Liver (tissue), 9 donors: Measurements from ENCODE around the gene CUX1. TPM values are rescaled to one million over a fixed set of nuclear protein-coding genes. Genes with fewer than 3 reads are reported as not detected.

Experiments used
- DNase-seq: peaks from one replicate; pipeline ENCODE4 v3.0.0-alpha.2; 2017; ENCODE audit warnings: low spot score
- H3K27ac ChIP-seq, 2 donors: one replicate each; pipeline ENCODE4 v1.7.0; 2013; ENCODE audit warnings: inconsistent platforms in 2 of 2, low read length in 2 of 2, control low read depth in 1 of 2, low read depth in 1 of 2, mild to moderate bottlenecking in 1 of 2
- H3K27me3 ChIP-seq, 4 donors: one replicate each; pipeline versions ENCODE4 v1.6.1 to v1.7.0; 2013; ENCODE audit warnings: low read length in 3 of 4, inconsistent platforms in 1 of 4, mild to moderate bottlenecking in 1 of 4, moderate library complexity in 1 of 4; ENCODE audit not compliant: control insufficient read depth in 4 of 4, insufficient read depth in 4 of 4
- H3K36me3 ChIP-seq, 4 donors: one replicate each; pipeline versions ENCODE4 v1.6.1 to v1.7.0; 2013; ENCODE audit warnings: low read length in 3 of 4, mild to moderate bottlenecking in 3 of 4, low read depth in 1 of 4, moderate library complexity in 1 of 4; ENCODE audit not compliant: control insufficient read depth in 4 of 4, insufficient read depth in 3 of 4
- H3K4me1 ChIP-seq, 4 donors: one replicate each; pipeline versions ENCODE4 v1.6.1 to v1.7.0; 2013; ENCODE audit warnings: low read length in 3 of 4, mild to moderate bottlenecking in 3 of 4, moderate library complexity in 1 of 4; ENCODE audit not compliant: control insufficient read depth in 4 of 4, insufficient read depth in 4 of 4
- H3K4me3 ChIP-seq, 3 donors: one replicate each; pipeline versions ENCODE4 v1.6.1 to v1.7.0; 2013; ENCODE audit warnings: low read length in 3 of 3, control low read depth in 1 of 3, low read depth in 1 of 3, mild to moderate bottlenecking in 1 of 3
- H3K9ac ChIP-seq, 2 donors: one replicate each; pipeline ENCODE4 v1.7.0; 2013; ENCODE audit warnings: low read length in 2 of 2, mild to moderate bottlenecking in 2 of 2, moderate library complexity in 2 of 2, control low read depth in 1 of 2, low read depth in 1 of 2
- H3K9me3 ChIP-seq, 4 donors: one replicate each; pipeline versions ENCODE4 v1.6.1 to v1.7.0; 2013; ENCODE audit warnings: low read length in 3 of 4; ENCODE audit not compliant: control insufficient read depth in 4 of 4
- FOXA1 ChIP-seq: IDR thresholded peaks from 2 replicates; pipeline ENCODE4 v1.6.1; 2016; ENCODE audit warnings: antibody characterized with exemption
- HNF4A ChIP-seq, 2 donors: conservative IDR thresholded peaks; 2 replicates each; pipeline ENCODE4 v1.6.1; 2016; ENCODE audit warnings: antibody characterized with exemption in 2 of 2, mild to moderate bottlenecking in 2 of 2
- HNF4G ChIP-seq: IDR thresholded peaks from 2 replicates; pipeline ENCODE4 v1.6.1; 2016; ENCODE audit warnings: antibody characterized with exemption
- RXRA ChIP-seq, 2 donors: IDR thresholded peaks; 2 replicates each; pipeline ENCODE4 v1.6.1; 2017 to 2018; ENCODE audit warnings: antibody characterized with exemption in 2 of 2, mild to moderate bottlenecking in 1 of 2
- SP1 ChIP-seq: IDR thresholded peaks from 2 replicates; pipeline ENCODE4 v1.6.1; 2018; ENCODE audit warnings: antibody characterized with exemption, mild to moderate bottlenecking
- TAF1 ChIP-seq: conservative IDR thresholded peaks from 2 replicates; pipeline ENCODE4 v1.6.1; 2016; ENCODE audit warnings: antibody characterized with exemption, mild to moderate bottlenecking
- YY1 ChIP-seq: IDR thresholded peaks from 2 replicates; pipeline ENCODE4 v1.6.1; 2016; ENCODE audit warnings: antibody characterized with exemption, mild to moderate bottlenecking
- WGBS: extraction: QIAGEN DNeasy Blood & Tissue Kit; methylation state at CpG from one replicate; pipeline ENCODE4 v1.1.7; 2013; 5-methylcytosine and 5-hydroxymethylcytosine counted together
- polyA plus RNA-seq, 2 donors: library from polyadenylated mRNA; stranded (reverse) in 1 of 2; unstranded in 1 of 2; fragments of 200-250 nt in 1 of 2; fragments of >200 nt in 1 of 2; fragmentation: Nextera tagmentation in 1 of 2; extraction: Ambion mirVana in 1 of 2; gene quantifications; one replicate each; pipeline versions ENCODE4 v1.2.1 to v1.2.3, GENCODE V29; 2013 to 2015
- total RNA-seq, 2 donors: library from RNA; depleted of rRNA; stranded (reverse); fragments of >200 nt; gene quantifications; one replicate each; pipeline ENCODE4 v1.2.3, GENCODE V29; 2014
- TF ChIP-seq, protein P1 (sequence below): IDR thresholded peaks from 2 replicates; pipeline ENCODE4 v1.6.1; 2016; ENCODE audit warnings: antibody characterized with exemption, mild to moderate bottlenecking
- TF ChIP-seq, protein P2 (sequence below): IDR thresholded peaks from 2 replicates; pipeline ENCODE4 v1.6.1; 2016; ENCODE audit warnings: antibody characterized with exemption
- TF ChIP-seq, protein P3 (sequence below): IDR thresholded peaks from 2 replicates; pipeline ENCODE4 v1.6.1; 2016; ENCODE audit warnings: antibody characterized with exemption
- TF ChIP-seq, protein P4 (sequence below): IDR thresholded peaks from 2 replicates; pipeline ENCODE4 v1.6.1; 2016; ENCODE audit warnings: antibody characterized with exemption
- donor health status: healthy.
- donor health status: healthy.
- donor health status: healthy.
- donor health status: healthy.
- donor health status: healthy.

Gene CUX1
- total and polyA plus RNA-seq, 4 donors = 18.6 to 40.6 (median 21.4) TPM

DNA sequence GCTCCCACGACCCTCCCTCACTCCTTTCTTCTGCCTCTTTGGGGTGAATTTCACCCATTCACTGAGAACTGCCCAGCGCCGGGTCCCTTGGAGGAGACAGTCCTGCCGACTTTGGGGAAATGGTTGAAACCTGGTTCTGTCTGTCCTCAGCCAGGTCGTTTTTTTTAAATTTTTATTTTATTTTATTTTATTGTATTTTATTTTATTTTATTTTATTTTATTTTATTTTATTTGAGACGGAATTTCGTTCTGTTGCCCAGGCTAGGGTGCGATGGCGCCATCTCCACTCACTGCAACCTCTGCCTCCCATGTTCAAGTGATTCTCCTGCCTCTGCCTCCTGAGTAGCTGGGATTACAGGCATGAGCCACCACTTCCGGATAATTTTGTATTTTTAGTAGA is 363.3 kb downstream of the CUX1 start:
- no peaks in the 10 kb centered on the region for H3K9me3 ChIP-seq
- H3K4me3 ChIP-seq = no peak overlapping the region
- 94% methylated on average over 10 of the region's 10 CpGs for WGBS
- H3K27me3 ChIP-seq = no peaks in the 10 kb centered on the region
- no peak overlapping the region for H3K27ac ChIP-seq
- TF ChIP-seq, protein P1, sequence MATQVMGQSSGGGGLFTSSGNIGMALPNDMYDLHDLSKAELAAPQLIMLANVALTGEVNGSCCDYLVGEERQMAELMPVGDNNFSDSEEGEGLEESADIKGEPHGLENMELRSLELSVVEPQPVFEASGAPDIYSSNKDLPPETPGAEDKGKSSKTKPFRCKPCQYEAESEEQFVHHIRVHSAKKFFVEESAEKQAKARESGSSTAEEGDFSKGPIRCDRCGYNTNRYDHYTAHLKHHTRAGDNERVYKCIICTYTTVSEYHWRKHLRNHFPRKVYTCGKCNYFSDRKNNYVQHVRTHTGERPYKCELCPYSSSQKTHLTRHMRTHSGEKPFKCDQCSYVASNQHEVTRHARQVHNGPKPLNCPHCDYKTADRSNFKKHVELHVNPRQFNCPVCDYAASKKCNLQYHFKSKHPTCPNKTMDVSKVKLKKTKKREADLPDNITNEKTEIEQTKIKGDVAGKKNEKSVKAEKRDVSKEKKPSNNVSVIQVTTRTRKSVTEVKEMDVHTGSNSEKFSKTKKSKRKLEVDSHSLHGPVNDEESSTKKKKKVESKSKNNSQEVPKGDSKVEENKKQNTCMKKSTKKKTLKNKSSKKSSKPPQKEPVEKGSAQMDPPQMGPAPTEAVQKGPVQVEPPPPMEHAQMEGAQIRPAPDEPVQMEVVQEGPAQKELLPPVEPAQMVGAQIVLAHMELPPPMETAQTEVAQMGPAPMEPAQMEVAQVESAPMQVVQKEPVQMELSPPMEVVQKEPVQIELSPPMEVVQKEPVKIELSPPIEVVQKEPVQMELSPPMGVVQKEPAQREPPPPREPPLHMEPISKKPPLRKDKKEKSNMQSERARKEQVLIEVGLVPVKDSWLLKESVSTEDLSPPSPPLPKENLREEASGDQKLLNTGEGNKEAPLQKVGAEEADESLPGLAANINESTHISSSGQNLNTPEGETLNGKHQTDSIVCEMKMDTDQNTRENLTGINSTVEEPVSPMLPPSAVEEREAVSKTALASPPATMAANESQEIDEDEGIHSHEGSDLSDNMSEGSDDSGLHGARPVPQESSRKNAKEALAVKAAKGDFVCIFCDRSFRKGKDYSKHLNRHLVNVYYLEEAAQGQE = no peak
- no peaks in the 10 kb centered on the region for H3K4me1 ChIP-seq
- DNase-seq = no peak
- peaks cover 7 to 29% (median 9%) of the 10 kb centered on the region in 4 donors for H3K36me3 ChIP-seq
- no peak overlapping the region for H3K9ac ChIP-seq

DNA sequence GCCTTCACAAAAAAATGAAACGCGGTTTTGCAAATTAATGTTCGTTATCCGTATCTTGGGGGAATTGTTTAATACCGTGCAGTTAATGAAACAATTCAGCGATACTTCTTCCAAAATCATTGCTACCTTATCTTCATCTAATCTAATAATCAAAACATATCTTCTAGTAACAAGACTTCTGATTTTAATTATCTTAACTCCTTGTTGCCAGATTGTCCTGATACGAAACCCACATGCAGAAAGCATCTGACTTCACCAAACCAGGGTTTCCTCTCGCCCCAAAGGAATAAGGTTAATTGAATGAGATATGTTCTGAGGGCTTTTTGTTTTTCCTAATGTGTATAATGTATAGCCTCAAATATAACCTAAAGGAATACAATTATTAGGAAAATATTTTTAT is 364.1 kb downstream of the CUX1 start:
- no peak overlapping the region for H3K27ac ChIP-seq
- WGBS = 97% methylated on average over 8 of the region's 8 CpGs
- no peak for DNase-seq
- no peak overlapping the region for H3K9ac ChIP-seq
- peaks cover 7 to 30% (median 12%) of the 10 kb centered on the region in 4 donors for H3K36me3 ChIP-seq
- H3K27me3 ChIP-seq = no peaks in the 10 kb centered on the region
- TF ChIP-seq SP1 (no peak), YY1 (no peak), HNF4A (conservative IDR thresholded peaks at IDR 0.05) (no peak), TAF1 (no peak), RXRA (IDR thresholded peaks at IDR 0.05) (no peak), FOXA1 (no peak), HNF4G (no peak)
- TF ChIP-seq, protein P2, sequence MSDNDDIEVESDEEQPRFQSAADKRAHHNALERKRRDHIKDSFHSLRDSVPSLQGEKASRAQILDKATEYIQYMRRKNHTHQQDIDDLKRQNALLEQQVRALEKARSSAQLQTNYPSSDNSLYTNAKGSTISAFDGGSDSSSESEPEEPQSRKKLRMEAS = no peak
- TF ChIP-seq, protein P3, sequence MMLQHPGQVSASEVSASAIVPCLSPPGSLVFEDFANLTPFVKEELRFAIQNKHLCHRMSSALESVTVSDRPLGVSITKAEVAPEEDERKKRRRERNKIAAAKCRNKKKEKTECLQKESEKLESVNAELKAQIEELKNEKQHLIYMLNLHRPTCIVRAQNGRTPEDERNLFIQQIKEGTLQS = no peak
- TF ChIP-seq, protein P1 = no peak
- TF ChIP-seq, protein P4, sequence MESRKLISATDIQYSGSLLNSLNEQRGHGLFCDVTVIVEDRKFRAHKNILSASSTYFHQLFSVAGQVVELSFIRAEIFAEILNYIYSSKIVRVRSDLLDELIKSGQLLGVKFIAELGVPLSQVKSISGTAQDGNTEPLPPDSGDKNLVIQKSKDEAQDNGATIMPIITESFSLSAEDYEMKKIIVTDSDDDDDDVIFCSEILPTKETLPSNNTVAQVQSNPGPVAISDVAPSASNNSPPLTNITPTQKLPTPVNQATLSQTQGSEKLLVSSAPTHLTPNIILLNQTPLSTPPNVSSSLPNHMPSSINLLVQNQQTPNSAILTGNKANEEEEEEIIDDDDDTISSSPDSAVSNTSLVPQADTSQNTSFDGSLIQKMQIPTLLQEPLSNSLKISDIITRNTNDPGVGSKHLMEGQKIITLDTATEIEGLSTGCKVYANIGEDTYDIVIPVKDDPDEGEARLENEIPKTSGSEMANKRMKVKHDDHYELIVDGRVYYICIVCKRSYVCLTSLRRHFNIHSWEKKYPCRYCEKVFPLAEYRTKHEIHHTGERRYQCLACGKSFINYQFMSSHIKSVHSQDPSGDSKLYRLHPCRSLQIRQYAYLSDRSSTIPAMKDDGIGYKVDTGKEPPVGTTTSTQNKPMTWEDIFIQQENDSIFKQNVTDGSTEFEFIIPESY = no peak
- no peaks in the 10 kb centered on the region for H3K4me1 ChIP-seq
- H3K4me3 ChIP-seq = no peak overlapping the region
- no peaks in the 10 kb centered on the region for H3K9me3 ChIP-seq
